ENCODE results near the gene PAPPA. TPM values are rescaled to one million over a fixed set of nuclear protein-coding genes. Genes with fewer than 3 reads are reported as not detected.

The PAPPA gene, protein sequence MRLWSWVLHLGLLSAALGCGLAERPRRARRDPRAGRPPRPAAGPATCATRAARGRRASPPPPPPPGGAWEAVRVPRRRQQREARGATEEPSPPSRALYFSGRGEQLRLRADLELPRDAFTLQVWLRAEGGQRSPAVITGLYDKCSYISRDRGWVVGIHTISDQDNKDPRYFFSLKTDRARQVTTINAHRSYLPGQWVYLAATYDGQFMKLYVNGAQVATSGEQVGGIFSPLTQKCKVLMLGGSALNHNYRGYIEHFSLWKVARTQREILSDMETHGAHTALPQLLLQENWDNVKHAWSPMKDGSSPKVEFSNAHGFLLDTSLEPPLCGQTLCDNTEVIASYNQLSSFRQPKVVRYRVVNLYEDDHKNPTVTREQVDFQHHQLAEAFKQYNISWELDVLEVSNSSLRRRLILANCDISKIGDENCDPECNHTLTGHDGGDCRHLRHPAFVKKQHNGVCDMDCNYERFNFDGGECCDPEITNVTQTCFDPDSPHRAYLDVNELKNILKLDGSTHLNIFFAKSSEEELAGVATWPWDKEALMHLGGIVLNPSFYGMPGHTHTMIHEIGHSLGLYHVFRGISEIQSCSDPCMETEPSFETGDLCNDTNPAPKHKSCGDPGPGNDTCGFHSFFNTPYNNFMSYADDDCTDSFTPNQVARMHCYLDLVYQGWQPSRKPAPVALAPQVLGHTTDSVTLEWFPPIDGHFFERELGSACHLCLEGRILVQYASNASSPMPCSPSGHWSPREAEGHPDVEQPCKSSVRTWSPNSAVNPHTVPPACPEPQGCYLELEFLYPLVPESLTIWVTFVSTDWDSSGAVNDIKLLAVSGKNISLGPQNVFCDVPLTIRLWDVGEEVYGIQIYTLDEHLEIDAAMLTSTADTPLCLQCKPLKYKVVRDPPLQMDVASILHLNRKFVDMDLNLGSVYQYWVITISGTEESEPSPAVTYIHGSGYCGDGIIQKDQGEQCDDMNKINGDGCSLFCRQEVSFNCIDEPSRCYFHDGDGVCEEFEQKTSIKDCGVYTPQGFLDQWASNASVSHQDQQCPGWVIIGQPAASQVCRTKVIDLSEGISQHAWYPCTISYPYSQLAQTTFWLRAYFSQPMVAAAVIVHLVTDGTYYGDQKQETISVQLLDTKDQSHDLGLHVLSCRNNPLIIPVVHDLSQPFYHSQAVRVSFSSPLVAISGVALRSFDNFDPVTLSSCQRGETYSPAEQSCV (N-terminal part only)
- polyA plus RNA-seq (ENCODE audit: insufficient read depth in 1 of 5, insufficient read length in 5 of 5, low replicate concordance in 1 of 5): 1 to 10 TPM in 3 of 5 donors, under 1 TPM in 2; 0.42 to 2.0 (median 1.2) TPM
- long read RNA-seq, donor 1: 0 reads
- long read RNA-seq, donor 2: 0 reads
- long read RNA-seq, donor 3: 0 reads
- long read RNA-seq, donor 4: 0 reads
- long read RNA-seq, donor 5: 0 reads
- long read RNA-seq, donor 6: 0 reads
- long read RNA-seq, donor 7: 0 reads
- long read RNA-seq, donor 8: 0 reads

DNA sequence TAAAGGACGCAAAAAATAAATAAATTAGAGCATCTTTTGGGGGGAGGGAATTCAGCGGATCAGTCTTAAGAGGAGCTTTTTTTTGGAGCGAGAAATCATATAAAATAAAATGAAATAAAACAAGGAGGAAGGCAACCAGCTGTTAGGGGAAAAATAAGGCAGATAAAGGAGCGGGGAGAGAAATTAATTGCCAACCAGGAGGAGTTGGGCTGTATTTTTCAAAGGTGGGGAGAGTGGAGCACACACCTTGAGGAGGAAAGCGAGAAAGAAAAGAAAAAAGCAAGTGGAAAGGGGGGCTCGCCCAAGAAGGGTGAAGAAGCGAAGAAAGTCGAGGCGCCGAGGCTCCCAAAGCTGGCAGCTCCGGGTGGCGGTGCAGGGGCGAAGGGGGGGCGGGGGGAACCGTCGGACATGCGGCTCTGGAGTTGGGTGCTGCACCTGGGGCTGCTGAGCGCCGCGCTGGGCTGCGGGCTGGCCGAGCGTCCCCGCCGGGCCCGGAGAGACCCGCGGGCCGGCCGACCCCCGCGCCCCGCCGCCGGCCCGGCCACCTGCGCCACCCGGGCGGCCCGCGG, at the start of gene PAPPA:
Gene PAPPA (plus strand): TSS at position 27 of the 569 bp plus-strand sequence. CDS start 382 bp downstream, at position 409.
- no peak for DNase-seq

DNA sequence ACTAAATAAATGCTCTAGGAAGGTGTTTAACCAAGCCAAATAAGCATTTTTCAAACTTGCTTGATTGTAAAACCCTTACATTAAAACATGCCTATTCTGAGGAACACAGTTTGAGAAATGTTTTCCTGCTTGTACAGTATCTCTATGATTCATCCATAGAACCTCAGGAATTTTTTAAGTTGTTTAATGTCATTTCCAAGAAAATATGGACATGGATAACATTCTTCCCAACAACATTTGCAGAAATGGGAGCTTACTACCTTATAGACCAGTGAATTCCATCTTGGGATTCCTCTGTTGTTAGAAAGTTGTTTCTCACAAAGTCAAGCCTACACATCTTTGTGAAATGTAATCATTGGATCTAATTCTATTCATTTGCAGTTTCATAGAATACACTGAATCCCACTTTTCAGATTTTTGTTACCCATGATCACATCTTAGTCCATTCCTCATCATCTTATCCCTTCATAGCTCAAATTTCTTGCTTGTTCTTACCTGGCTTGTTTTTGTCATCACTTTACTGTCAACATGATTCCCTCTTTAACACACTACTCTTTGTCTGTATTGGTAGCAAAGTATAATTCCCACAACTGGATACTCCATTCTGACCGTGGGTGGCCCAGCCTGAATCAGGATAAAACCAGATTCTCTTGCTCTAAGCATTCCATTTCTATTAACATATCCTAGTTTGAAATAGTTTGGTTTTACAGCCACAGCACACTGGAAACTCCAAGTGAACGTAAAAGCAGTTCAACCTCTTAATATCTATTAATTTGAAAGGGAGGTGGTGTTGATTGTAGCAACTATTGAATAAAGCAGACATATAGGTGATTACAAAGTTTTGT, 49.4 kb upstream of the PAPPA start:
- no peak for DNase-seq

DNA sequence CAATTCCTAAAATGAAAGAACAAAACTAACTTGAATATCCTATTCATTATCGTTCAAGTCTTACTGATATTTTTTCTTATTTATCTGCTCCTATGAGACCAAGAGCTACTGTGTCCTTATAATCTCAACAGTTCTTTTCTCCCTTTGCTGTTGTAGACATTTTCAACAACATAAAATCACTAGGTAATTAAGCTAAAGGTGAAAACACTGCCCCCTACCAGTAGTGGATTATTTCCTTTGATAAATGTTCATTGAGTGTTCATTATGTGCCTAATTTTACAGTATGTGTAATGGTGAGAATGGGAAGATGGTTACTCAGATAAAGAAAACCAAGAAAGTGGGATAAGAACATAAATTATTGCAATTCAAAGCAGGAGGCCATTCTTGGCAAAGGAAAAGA, 41.4 kb upstream of the PAPPA start:
- DNase-seq: no peak

DNA sequence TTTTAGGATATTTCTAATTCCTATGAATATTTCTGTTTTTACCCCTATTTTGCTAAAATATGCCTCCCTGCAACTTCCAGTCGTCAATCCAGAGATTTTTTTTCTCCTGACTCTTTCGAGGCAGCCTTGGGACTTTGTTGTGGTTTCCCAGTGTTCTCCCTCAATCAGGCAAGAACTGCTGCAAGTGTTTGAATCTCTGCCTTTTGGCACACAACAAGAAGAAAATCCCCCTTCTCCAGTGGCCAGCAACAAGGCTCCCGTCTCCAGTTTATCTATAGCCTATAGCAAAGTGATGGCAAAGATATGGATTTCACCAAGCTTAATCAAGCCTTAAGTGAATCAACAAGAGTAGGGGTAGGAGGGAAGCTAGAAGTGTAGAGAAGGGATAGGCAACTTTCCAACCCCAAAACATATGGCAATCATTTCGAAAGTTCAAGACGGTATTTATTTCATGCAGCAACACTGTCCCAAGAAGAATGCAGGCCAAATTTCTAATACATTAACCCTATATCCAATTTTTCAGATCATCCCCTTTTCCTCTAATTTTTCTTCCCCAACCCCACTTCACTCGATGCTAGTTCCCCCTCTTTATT, 37.7 kb upstream of the PAPPA start:
- peak in 1 of 2 donors; percentile 5 for DNase-seq

DNA sequence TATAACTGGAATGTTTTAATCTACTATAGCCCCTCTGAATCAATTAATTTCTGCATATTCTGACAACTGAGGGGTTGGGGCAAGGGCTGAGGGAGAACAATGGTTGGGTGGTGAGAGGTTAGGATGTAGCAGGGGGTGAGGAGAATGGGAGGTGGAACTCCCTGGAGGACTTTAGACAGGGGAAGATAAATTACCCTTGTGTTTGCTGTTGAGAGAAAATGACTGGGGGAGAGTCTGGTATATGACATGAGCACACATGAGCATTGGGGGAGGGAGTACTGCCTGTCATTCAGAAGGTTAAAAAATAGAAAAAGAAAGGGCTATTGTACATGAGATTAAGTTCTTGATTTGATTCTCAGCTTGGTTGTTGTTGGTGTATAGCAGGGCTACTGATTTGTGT, 37.2 kb upstream of the PAPPA start:
- no peak for DNase-seq

DNA sequence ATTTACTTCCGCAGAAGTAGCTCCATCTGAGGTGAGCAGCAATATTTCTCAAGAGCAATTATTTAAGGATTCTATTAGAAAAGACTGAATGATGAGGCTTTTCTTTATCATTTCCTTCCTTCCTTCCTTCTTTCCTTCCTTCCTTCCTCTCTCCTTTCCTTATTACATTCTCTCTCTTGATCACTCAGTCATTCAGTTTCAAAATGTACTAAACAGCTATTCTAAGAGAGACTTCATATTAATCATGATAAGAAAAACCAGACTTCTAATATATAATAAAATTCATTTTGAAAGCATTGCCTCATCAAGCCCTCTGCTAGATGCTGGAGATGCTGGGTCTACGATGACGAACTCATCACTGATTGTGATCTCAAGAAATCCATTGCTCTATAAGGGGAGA, 30.4 kb upstream of the PAPPA start:
- no peak for DNase-seq

DNA sequence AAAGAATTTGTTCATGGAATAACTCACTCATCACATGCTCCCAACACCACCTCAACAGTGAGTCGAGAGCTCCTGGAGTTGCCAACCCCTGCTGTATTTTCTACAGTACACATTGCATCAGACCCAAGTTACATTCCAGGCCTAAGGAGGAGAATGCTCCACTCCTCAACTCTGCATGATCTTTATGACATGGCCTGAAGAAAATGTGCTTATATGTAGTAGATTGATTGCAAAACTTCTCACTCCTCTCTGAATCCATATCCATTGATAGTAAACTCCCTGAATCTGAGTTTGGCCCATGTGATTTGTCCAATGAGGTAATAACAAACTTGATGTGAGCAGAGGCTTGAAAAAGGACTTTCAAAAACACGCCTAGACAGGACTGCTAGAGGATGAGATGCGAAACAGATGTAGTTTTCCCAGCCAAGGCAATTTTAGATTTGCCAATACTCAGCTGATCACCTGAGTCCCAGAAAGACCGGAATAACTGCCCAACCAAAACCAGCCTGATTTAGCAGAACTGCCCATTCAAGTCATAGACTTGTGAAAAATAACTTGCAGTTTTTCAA, 29.0 kb upstream of the PAPPA start:
- DNase-seq: no peak

DNA sequence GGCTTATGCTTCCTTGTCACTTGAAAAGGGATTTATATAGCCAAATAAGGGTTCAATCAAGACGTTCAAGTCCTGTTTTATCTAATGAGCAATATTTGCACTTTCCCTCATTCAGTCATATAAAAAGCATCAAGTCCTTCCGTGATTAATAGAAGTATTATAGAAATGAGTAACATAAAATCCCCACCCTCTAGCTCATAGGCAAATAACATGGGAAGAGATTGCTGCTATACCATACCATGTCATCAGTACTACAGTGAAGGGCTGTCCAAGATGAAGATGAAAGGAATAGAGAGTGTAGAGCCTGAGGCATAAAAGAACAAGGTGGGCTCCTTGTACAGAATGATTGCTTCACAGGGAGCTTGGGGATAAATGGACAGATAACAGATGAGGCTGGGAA, 20.4 kb upstream of the PAPPA start:
- DNase-seq: no peak

DNA sequence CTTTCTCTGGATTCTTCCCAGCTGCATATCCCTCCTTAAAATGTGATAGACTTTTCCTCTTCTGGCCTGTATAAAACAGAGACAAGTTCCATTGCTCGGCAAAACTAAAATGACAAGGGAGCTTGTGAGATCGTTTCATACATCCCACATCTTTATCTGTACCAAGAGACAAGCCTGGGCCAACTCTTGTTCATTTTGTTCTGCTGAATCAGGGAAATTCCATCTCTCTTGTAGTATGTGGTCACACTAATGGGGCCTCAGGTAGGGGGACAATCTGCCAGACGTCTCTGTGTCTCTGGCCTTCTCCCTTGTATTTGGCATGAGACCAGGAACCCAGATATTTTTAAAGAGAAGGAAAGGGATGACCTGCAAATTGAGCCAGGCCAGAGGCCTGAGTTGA, 18.6 kb upstream of the PAPPA start:
- DNase-seq: no peak

DNA sequence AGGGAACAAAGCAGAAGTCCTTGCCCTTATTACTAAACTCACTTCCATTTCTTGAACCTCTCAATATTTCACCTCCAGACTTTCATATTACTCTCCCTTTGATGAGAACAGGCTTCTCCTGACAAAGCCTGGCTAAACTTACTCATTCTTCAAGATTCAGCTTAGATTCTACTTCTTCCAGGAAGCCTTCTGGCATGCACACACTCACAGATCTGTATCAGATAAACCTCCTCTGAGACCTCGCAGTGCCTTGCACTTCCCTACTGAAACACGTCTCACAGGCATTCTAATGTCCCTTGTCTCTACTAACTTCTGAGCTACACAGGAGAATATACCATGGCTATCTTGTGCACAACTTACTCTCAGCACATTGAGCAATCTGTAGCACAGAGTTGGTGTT, 16.6 kb upstream of the PAPPA start:
- DNase-seq: no peak

DNA sequence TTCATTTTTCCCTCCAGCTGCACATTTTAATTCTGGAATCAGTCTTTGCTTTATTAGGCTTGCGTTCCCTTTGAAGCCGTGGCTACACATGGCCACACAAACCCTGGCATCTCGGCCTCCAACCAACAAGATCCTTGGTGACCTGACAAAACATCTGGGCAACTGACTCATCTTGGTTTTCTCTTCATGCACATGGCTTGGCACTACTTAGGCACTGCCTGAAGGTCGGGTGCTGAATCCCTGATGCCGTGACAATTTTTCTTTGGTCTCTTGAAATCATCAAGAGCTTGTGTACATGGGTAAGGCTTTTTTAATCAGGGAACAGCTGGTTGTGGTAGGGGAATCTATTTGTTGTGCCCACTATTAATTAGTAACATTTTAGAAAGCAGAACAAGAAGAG, 16.0 kb upstream of the PAPPA start:
- DNase-seq: no peak

DNA sequence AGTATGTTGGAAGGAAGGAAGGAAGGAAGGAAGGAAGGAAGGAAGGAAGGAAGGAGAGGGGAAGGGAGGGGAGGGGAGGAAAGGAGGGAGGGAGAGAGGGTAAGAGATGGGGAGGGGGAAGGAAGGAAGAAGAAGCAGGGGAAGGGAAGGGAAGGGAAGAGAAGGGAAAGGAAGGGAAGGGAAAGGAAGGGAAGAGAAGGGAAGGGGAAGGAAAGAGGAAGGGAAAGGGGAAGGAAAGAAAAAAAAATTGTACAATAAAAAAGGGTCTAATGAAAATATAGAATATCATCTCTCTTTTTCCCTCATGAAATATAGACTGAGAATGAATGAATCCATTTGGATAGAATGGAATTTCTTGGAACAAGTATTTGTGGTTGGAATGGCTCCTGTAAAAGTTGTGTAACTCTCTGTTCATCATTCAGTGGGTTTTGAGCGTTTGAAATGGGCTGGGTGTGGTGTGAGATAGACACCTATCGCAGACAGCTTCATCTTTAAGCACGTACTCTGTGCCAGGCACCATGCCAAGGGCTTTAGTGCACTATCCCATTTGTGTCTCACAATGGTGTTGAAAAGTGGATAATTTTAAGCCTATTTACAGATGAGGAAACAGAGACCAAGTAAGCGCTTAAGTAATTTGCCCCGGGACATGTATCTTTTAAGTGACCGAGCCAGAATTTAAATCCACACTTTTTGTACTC, 11.6 kb upstream of the PAPPA start:
- peak in 1 of 2 donors; percentile 39 for DNase-seq

DNA sequence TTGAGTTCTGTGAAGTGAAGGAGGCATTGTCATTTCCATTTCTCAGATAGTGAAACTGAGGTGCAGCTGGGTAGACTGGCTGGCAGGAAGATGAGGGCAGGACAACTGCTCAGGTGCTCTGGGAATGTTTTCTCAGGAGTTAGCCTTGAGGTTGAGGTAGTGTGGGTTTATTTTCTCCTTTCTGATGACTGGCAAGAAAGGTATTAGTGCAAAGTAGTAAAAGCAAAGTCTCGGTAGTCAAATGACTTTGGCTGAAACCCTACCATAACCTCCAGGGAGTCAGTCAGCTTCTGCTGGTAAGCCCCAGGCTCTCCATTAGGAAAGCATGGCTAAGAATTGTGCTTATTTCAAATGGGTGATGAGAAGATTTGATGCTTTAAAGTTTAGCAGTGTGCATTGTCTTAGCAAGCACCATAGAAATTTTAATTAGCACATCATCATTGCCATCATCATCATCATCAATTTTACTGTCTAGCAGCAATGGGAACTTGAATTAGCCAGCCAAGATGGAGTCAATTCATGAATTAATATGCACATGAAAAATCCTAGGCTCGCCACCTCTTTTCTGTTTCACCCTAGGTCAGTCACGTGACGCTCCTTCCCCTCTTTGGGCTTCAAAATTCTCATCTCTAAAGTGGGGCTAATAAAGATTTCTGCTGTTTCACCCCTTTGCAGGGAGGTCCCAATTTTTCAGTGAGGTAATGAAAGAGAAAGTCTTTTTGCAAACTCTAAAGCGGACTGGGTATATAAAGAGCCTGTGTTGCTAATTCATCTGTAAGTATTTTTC, 10.7 kb upstream of the PAPPA start:
- no peak for DNase-seq

DNA sequence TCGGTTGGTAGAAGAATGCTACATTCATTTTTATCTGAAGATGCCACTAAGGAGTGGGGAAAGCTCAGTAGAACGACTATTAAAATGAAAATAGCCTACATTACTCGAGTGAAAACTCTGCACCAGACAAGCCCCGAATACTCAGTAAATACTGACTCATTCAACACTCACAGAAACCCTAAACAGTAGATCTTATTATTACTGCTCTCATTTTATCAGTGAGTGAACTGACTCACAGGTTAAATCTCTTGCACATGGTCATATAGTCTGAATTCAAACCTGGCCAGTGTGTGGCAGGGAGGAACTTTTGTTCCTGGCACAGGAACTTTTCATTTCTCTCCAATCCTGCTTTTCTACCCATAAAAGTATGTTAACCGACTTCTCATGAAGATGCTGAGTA, 9.6 kb upstream of the PAPPA start:
- no peak for DNase-seq

DNA sequence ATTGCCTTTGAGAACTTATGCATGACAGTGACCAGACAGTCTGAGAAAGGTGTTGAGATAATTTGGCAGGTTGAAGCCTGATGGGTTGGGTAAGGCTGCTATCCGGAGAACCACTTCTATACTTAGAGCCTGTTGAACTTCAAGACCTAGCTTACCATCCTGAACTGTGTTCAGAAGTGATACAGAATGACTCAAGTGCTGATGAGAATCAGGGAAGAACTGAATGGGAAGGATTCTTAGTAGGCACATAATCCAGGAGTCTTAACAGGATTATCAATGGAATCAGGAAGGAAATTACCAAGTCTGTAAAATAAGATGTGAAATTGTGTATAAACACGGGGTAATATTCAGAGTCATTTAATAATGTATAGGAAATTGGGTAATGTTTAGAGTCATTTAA, 9.0 kb upstream of the PAPPA start:
- no peak for DNase-seq

DNA sequence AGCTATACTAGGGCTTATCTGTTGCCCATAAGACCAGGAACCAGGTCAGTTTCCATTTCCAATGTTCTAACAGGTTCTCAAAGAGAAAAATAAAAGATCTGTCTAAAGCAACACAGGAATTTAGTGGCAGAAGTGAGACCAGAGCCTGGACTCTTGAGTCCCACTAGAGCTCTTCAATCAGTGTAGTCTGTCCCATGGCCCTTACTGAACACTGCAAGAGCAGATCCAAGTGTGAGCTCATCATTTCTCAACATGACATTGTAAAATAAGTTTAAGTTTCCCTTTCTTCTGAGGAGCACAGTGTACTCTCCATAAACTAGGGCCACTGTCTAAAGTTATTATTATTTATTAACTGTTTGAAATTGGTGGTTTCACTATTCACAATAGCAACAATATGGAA, 8.6 kb upstream of the PAPPA start:
- no peak for DNase-seq

DNA sequence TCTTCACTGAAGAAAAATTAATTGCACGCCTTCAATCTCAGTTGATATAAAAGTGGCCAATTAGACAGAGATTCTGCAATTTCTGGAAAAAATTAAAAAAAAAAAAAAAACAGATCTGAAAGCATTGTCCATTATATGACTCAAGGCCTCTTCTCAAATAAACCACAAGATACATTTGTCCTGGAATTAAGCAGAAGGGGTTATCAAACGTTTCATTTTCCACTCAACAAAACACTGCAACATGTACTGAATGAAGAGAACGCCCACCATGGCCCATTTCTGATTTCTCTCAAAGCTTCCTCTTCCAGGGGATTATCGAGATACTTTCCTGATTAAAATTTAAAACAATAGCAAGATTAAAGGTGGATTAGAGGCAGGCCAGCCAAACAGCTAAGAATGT, 5.8 kb upstream of the PAPPA start:
- DNase-seq: no peak

DNA sequence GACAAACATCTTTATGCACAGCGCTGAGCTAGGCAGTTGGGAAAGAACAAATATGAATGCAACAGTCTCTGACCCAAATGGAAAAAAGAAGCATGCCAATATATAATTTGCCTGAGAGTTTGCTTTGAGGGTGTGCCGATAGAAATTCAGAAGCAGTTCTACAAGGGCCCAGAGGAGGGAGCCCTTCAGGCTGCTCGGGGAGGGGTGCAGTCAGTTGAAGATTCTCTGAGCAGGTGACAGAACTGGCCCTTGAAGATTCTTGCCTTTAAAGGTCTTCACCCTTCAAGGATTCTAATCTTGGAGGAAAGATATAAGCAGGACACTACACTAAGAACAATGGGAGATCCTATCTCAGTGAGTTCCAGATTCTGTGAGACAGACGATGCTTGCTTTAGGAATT, 3.7 kb upstream of the PAPPA start:
- DNase-seq: no peak
